Right ventricle myocardium superior (tissue), 1 donor: ENCODE results near the gene IGFBP2. TPM values are rescaled to one million over a fixed set of nuclear protein-coding genes. Genes with fewer than 3 reads are reported as not detected.

Experiments used
- ATAC-seq: fragments of 200-7000 bp; cut with Tn5 transposase; one replicate; pipeline ENCODE4 v1.9.1; 2020; ENCODE audit warnings: mild to moderate bottlenecking; ENCODE audit not compliant: poor library complexity
- DNase-seq: peaks from one replicate; pipeline ENCODE4 v3.0.0-alpha.2; 2020
- intact Hi-C: fragments of 100-400 bp; cut with DNase I; formaldehyde crosslinking; loops from one replicate; pipeline ENCODE4 v1.11.2; 2022
- total RNA-seq: library from RNA; stranded (reverse); fragmentation: NEBNext Ultra II Directional; extraction: Animal tissue kit (Norgen Biotek cat#: 25700); gene quantifications from one replicate; pipeline ENCODE4 v1.2.1, GENCODE V29; 2021
- donor health status: DM: no; HTN: yes; CAD: no; lungs with severe emphysema.

Gene IGFBP2
- total RNA-seq, 1 donor from 2014 or later: 51.1 TPM

DNA sequence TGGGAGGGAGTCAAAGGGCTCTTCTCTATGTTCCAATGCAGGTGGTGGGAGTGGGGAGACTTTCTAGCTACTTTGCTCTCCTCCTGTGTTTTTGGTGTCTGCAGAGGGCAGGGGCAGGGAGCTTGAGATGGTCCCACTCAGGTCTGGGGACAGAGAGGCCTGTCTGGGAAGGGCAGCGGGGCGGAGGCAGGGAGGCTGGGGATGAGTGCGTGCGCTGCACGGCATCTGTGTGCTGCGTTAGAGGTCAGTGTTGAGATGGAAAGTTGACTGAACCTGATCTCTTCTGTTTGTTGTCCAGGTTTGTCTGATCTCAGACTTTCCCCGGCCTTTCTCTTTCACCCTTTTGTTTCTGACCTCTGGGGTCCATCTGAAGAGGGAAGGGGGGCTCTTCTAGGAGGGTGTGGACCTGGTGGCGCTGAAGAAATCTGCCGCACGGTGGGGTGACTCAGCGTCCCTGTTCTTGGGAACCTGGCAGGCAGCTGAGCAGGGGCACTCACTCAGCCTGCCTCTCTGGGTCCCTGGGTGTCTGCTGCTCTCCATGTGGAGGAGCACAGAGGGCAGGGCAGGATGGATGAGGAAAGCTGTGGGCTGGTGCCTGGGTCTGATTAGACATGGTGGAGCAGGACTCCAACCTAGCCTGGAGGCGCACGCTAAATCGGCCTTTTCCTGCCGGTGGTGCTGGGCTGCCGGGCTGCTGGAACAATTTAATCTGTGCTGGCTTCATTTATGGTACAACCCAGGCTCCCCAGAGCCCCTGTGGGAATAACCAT lies 24.1 kb downstream of the IGFBP2 start:
- DNase-seq: no peak
- ATAC-seq: no peak
- intact Hi-C loops: no loop called here

- DNase-seq: no peak
- no peak for ATAC-seq
- intact Hi-C loops: no loop called here
Observed at GRCh38 chr2:216657980-216658379, 24.8 kb downstream of the IGFBP2 start.

GRCh38 chr2:216658757-216659156 lies 25.5 kb downstream of the IGFBP2 start:
- intact Hi-C loops: no loop called here
- ATAC-seq (no peak), DNase-seq (no peak)

DNA sequence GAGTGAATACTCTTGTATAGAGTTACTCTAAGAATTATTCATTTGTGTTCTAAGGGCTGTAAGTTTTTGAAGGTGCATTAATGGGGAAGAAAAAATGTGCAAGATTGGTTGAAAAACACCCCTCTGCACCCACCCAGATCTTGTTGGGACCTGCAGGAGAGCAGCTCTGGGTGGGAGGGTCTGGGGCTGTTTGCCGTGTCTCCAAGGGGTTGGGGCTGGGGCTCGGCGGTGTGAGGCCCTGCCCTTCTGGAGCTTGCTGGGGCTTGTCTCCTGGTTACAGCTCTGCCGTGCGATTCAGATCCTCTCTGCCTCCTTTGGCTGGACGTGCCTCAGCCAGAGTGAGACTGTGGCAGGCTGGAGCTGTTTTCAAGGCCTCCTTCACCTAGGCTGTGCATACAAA lies 26.1 kb downstream of the IGFBP2 start:
- DNase-seq (no peak), ATAC-seq (no peak)
- intact Hi-C loops: no loop called here

GRCh38 chr2:216660496-216660895 lies 27.3 kb downstream of the IGFBP2 start:
- intact Hi-C loops: no loop called here
- ATAC-seq: no peak
- DNase-seq: no peak

GRCh38 chr2:216661051-216661450 lies 27.8 kb downstream of the IGFBP2 start:
- intact Hi-C loops: no loop called here
- no peak for ATAC-seq
- no peak for DNase-seq

DNA sequence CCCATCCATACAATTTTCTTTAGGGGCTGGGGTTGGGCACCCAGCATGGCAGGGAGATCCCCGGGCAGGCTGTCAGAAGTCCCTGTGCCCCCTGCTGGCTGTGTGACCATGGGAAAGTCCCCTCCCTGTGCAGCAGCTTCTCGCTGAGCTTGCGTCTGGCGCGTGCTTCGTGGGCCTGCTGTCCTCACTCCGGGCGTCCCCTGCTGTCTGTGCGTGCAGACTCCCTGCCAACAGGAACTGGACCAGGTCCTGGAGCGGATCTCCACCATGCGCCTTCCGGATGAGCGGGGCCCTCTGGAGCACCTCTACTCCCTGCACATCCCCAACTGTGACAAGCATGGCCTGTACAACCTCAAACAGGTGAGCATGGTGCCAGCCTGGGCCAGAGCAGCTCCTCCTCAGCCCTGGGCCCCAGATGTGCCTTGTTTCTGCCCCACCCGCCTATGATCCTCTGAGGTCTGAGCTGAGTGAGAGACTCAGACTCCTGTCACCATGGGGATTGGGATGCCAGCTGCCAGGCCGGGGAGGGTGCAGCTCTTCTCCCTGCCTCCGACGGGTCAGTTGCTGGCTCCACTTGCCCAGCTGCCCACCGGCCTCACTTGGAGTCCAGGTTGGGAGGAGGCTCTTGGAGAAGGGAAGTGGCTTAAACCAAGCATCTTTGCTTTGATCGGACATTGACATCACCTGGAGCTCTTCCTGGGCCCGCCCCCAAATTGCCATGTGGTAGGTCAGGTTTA lies 28.6 kb downstream of the IGFBP2 start:
- DNase-seq (no peak), ATAC-seq (peak; percentile 6)
- intact Hi-C loops: no loop called here

- DNase-seq: no peak
- no peak for ATAC-seq
- intact Hi-C loops: no loop called here
Observed at GRCh38 chr2:216663106-216663505, 29.9 kb downstream of the IGFBP2 start.

- no peak for DNase-seq
Observed at GRCh38 chr2:216663846-216664245, 30.6 kb downstream of the IGFBP2 start.

DNA sequence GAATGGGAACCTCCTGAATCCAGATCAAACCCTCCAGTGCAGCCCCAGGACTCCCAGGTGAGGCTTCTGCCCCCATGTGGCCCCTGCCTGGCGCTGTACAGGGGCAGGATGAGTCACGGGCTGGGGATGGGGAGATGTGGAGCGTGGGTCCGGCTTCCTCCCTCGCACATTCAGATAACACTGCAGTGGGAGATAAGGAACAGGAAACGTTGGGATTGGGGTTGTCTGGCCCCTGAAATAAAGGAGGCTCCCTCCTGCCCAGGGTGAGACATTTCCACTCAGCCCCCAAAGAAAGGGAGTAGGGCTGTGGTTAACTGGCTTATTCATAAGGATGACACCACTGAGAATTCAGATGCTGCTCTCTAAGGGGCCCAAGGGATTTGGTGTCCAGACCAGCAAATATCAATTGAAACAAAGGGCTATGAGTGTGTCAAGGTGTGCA lies 31.4 kb downstream of the IGFBP2 start:
- intact Hi-C loops: no loop called here
- DNase-seq: no peak

More at GRCh38 chr2:216663846-216664245, 30.6 kb downstream of the IGFBP2 start:
- intact Hi-C loops: no loop called here
- ATAC-seq: no peak

GRCh38 chr2:216665242-216665641 lies 32.0 kb downstream of the IGFBP2 start:
- DNase-seq (no peak), ATAC-seq (peak; percentile 19)
- intact Hi-C loops: no loop called here

More for the DNA sequence above, 31.4 kb downstream of the IGFBP2 start:
- ATAC-seq: no peak

GRCh38 chr2:216665717-216666116 lies 32.5 kb downstream of the IGFBP2 start:
- intact Hi-C loops: loop anchor here (2.0 kb wide), 1 partner anchor 149 kb away; no protein-coding TSS in a partner anchor
- ATAC-seq: no peak
- no peak for DNase-seq

GRCh38 chr2:216666461-216667233 lies 33.4 kb downstream of the IGFBP2 start:
- ATAC-seq (peak; percentile 74), DNase-seq (peak; percentile 76)
- intact Hi-C loops: loop anchor here (2.0 kb wide), 1 partner anchor 150 kb away; no protein-coding TSS in a partner anchor

DNA sequence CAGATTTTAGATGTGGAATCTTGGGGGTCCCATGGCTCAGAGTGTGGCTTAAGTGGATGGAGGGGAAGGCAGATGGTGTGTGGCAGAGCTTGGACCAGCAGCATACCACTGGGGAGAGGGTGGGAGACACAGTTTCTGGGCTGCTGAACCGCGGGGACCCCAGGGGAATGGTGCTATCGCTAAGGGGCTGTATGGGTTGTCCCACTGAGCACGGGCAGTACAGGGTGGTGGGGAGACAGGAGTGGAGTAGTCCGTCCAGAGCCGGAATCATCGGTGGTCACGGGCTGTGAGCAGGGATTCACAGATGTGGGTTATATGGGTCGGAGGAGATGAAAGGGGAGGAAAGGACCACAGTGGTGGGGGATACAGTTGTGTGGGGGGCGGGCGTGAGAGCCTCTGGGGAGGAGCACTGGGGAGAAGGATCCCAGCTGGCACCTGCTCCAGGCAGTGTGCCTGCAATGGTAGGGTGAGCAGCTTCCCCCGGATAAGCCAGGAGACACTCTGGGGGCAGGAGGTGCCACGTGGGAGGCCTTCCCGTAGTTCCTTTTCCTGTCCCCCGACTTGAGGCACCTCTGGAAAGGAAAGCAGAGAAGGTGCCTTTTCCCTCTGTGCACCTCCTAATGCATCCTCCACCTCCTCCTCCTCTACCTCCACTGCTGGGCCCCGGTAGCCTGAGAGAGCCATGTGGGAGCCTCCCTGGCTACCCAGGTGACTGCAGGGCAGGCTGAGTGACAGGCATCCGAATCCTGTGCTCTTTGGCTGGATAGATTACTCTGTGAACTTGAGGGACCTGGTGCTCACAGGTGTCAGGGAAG lies 37.3 kb downstream of the IGFBP2 start:
- intact Hi-C loops: no loop called here
- DNase-seq (no peak), ATAC-seq (no peak)

DNA sequence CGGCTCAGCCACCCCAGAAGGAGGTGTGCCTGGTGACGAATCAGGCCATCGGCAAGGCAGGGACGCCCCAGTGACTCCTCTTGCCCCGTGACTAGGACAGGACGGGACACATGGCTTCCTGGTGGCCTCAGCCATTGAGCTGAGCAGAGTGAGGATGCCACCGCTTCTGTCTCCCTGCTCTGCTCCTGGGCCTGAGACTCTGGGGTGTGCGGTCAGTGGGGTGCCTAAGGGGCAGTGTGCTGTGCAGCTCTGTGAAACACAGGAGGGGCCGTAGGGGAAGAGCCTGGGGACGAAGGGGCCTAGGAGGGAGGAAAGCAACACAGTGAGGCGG lies 37.8 kb downstream of the IGFBP2 start:
- ATAC-seq (no peak), DNase-seq (no peak)
- intact Hi-C loops: no loop called here

- no peak for DNase-seq
- intact Hi-C loops: no loop called here
- ATAC-seq: no peak
Observed at GRCh38 chr2:216671791-216672343, 38.6 kb downstream of the IGFBP2 start.

DNA sequence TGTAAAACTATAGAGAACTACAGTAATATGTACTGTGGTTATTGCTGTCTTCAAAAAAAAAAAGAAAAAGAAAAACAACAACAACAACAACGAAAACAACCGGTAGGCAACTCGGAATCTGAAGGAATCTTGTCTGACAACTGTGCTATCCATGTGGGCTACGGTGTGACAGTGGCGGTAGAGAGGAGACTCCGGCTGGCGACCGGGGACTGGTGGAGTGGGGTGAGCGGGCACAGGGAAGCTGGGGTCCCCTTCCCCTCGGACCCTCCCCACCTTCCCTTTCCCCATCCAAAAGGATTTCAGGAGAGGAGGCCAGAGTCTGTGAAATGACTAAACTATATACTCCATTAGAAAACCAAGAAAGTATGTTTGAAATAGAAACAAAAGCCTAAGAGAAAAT lies 39.2 kb downstream of the IGFBP2 start:
- ATAC-seq: no peak

GRCh38 chr2:216673021-216673420 lies 39.8 kb downstream of the IGFBP2 start:
- intact Hi-C loops: no loop called here
- DNase-seq (no peak), ATAC-seq (no peak)

More for the DNA sequence above, 39.2 kb downstream of the IGFBP2 start:
- intact Hi-C loops: no loop called here
- no peak for DNase-seq
